ENCODE results near the gene PXT1. TPM values are rescaled to one million over a fixed set of nuclear protein-coding genes. Genes with fewer than 3 reads are reported as not detected.

The PXT1 gene
- total and polyA plus RNA-seq, 9 of the 15 experiments (the other 6 are each of a cell fraction or from before 2014, with no cell fraction given): 0.09 to 0.11 (median 0.10) TPM; not detected in 5

- TF ChIP-seq PBX2 (CRISPR knock-in tag; IDR thresholded peaks at IDR 0.05; ENCODE audit: low read depth) (0 out of 2 replicates have a peak, but pooled peaks have one; percentile 2), PBX2 (tag; conservative IDR thresholded peaks at IDR 0.05; ENCODE audit: low read depth) (no peak), TBP (optimal IDR thresholded peaks at IDR 0.05; ENCODE audit: low read depth, low read length) (peak; percentile 42), HDGF (IDR thresholded peaks at IDR 0.05) (0 out of 2 replicates have a peak, but pooled peaks have one; percentile 68), ZNF518B (CRISPR knock-in tag; IDR thresholded peaks at IDR 0.05) (no peak), MAFF (IDR thresholded peaks at IDR 0.05; ENCODE audit: low read length) (no peak), SIN3A (IDR thresholded peaks at IDR 0.05; ENCODE audit: borderline replicate concordance in 2 of 2, control insufficient read depth in 1 of 2, low read depth in 2 of 2, low read length in 2 of 2) (no peak), ZNF134 (CRISPR knock-in tag; conservative IDR thresholded peaks at IDR 0.05) (no peak), POLR2G (IDR thresholded peaks at IDR 0.05; ENCODE audit: low read depth, low read length) (no peak), ARID2 (IDR thresholded peaks at IDR 0.05) (peak; percentile 48; the same call in 1 of the 2 replicates), ZC3H8 (IDR thresholded peaks at IDR 0.05) (peak; percentile 42; the same call in 1 of the 2 replicates), ZHX1 (conservative IDR thresholded peaks at IDR 0.05; ENCODE audit: low read length) (peak; percentile 90; the same call in 1 of the 2 replicates), SP1 (CRISPR knock-in tag; IDR thresholded peaks at IDR 0.05) (peak; percentile 33; the same call in 1 of the 2 replicates), ZNF316 (IDR thresholded peaks at IDR 0.05) (no peak), BRCA1 (IDR thresholded peaks at IDR 0.05) (no peak), BRCA1 (CRISPR knock-in tag; IDR thresholded peaks at IDR 0.05) (no peak), SAFB (IDR thresholded peaks at IDR 0.05; ENCODE audit: borderline replicate concordance, low read depth, low read length) (no peak)
- TF ChIP-seq, protein P1, sequence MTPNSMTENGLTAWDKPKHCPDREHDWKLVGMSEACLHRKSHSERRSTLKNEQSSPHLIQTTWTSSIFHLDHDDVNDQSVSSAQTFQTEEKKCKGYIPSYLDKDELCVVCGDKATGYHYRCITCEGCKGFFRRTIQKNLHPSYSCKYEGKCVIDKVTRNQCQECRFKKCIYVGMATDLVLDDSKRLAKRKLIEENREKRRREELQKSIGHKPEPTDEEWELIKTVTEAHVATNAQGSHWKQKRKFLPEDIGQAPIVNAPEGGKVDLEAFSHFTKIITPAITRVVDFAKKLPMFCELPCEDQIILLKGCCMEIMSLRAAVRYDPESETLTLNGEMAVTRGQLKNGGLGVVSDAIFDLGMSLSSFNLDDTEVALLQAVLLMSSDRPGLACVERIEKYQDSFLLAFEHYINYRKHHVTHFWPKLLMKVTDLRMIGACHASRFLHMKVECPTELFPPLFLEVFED (CRISPR knock-in tag; conservative IDR thresholded peaks at IDR 0.05): no peak
Observed at GRCh38 chr6:36340618-36341454, 101.8 kb downstream of the PXT1 start (continued).
